B cell (primary cell): ENCODE data around the gene TBATA. TPM values are rescaled to one million over a fixed set of nuclear protein-coding genes. Genes with fewer than 3 reads are reported as not detected.

Source experiments
- ATAC-seq: fragments of 200-7000 bp; cut with Tn5 transposase; one replicate; pipeline ENCODE4 v1.10.0; 2021; ENCODE audit warnings: low read depth, mild to moderate bottlenecking, moderate number of reproducible peaks, moderate library complexity
- CTCF ChIA-PET: fragments of 350-600 bp; sonication (Branson Sonifier 250); formaldehyde crosslinking; loops from one replicate; lab custom pipeline; 2021; ENCODE audit warnings: antibody characterized with exemption, inconsistent platforms; lab: Charles Lee
- POLR2A ChIA-PET: fragments of 350-600 bp; sonication (Branson Sonifier 250); formaldehyde crosslinking; loops from one replicate; lab custom pipeline; 2021; ENCODE audit warnings: antibody characterized with exemption; lab: Charles Lee
- DNase-seq: peaks from one replicate; pipeline ENCODE4 v3.0.0; 2013
- H2AFZ ChIP-seq: 2 replicates; pipeline ENCODE4 v1.6.1; 2012; ENCODE audit warnings: mild to moderate bottlenecking, low read depth, low read length; ENCODE audit not compliant: insufficient read depth, poor library complexity, severe bottlenecking
- H3K27ac ChIP-seq, 2 donors: 1 replicate in 1 of 2; 2 replicates in 1 of 2; pipeline ENCODE4 v1.5.1; 2012 to 2013; ENCODE audit warnings: low read length in 2 of 2, mild to moderate bottlenecking in 2 of 2, moderate library complexity in 1 of 2
- H3K27me3 ChIP-seq, 4 experiments: fragments of 200-600 bp in 1 of 4; sonication (generic) in 1 of 4; replicated peaks in 1 of 4; 1 replicate in 2 of 4; 2 replicates in 2 of 4; pipeline versions ENCODE4 v1.6.1 to v1.7.0; 2013 to 2016; ENCODE audit warnings: low read length in 3 of 4, mild to moderate bottlenecking in 2 of 4, mixed read lengths in 1 of 4, moderate library complexity in 1 of 4; ENCODE audit not compliant: insufficient read depth in 4 of 4, control insufficient read depth in 3 of 4; ENCODE audit errors: control extremely low read depth in 1 of 4
- H3K36me3 ChIP-seq, 2 experiments: replicated peaks in 1 of 2; 1 replicate in 1 of 2; 2 replicates in 1 of 2; pipeline versions ENCODE4 v1.6.1 to v1.7.1; 2013; ENCODE audit warnings: low read length in 1 of 2; ENCODE audit not compliant: insufficient read depth in 2 of 2, control insufficient read depth in 1 of 2; ENCODE audit errors: control extremely low read depth in 1 of 2, extremely low read depth in 1 of 2
- H3K4me1 ChIP-seq, 2 donors: fragments of 200-600 bp in 1 of 2; sonication (generic) in 1 of 2; 1 replicate in 1 of 2; 2 replicates in 1 of 2; pipeline versions ENCODE4 v1.5.1 to v1.6.1; 2013 to 2017; ENCODE audit warnings: low read length in 2 of 2; ENCODE audit not compliant: control insufficient read depth in 2 of 2, insufficient read depth in 2 of 2
- H3K4me2 ChIP-seq: replicated peaks from 2 replicates; pipeline ENCODE3; 2012; ENCODE audit warnings: mild to moderate bottlenecking, low read depth, low read length; ENCODE audit not compliant: poor library complexity, severe bottlenecking
- H3K4me3 ChIP-seq, 5 experiments: fragments of 200-600 bp in 1 of 5; sonication (generic) in 1 of 5; 1 replicate in 3 of 5; 2 replicates in 2 of 5; pipeline versions ENCODE4 v1.5.1 to v1.7.0; 2011 to 2016; ENCODE audit warnings: low read length in 4 of 5, mild to moderate bottlenecking in 4 of 5, low read depth in 2 of 5, control low read depth in 1 of 5, moderate library complexity in 1 of 5; ENCODE audit not compliant: insufficient read depth in 1 of 5; ENCODE audit errors: control extremely low read depth in 1 of 5, extremely low read depth in 1 of 5
- H3K79me2 ChIP-seq: fragments of 200-600 bp; sonication (generic); one replicate; pipeline ENCODE4 v1.6.0; 2016; ENCODE audit warnings: low read length; ENCODE audit not compliant: control insufficient read depth, insufficient read depth
- H3K9ac ChIP-seq: fragments of 200-600 bp; sonication (generic); 2 replicates; pipeline ENCODE4 v1.6.1; 2017; ENCODE audit warnings: mild to moderate bottlenecking, low read length, moderate library complexity
- H3K9me3 ChIP-seq, 3 donors: one replicate each; pipeline versions ENCODE4 v1.6.1 to v1.7.1; 2013; ENCODE audit warnings: low read length in 2 of 3; ENCODE audit not compliant: control insufficient read depth in 2 of 3, insufficient read depth in 1 of 3; ENCODE audit errors: control extremely low read depth in 1 of 3
- H4K20me1 ChIP-seq: 2 replicates; pipeline ENCODE4 v1.6.0; 2012; ENCODE audit warnings: mild to moderate bottlenecking, low read length; ENCODE audit not compliant: insufficient read depth, control insufficient read depth, poor library complexity, severe bottlenecking
- H3K27ac Mint-ChIP-seq: one replicate; pipeline ENCODE4 v1.8.0; 2021; ENCODE audit warnings: mixed read lengths
- H3K27me3 Mint-ChIP-seq: one replicate; pipeline ENCODE4 v1.8.0; 2021; ENCODE audit warnings: mixed read lengths
- H3K4me1 Mint-ChIP-seq: one replicate; pipeline ENCODE4 v1.8.0; 2021; ENCODE audit warnings: mixed read lengths
- H3K4me3 Mint-ChIP-seq: one replicate; pipeline ENCODE4 v1.8.0; 2021; ENCODE audit warnings: mixed read lengths
- H3K9me3 Mint-ChIP-seq: one replicate; pipeline ENCODE4 v1.8.0; 2022; ENCODE audit warnings: mixed read lengths; ENCODE audit not compliant: insufficient read depth
- EZH2 ChIP-seq: IDR thresholded peaks from 2 replicates; pipeline ENCODE4 v1.6.1; 2012; ENCODE audit warnings: borderline replicate concordance, low read depth, mild to moderate bottlenecking, moderate library complexity, low read length; ENCODE audit not compliant: insufficient read depth, poor library complexity, severe bottlenecking
- WGBS: methylation state at CpG from one replicate; pipeline ENCODE4 v1.1.5; 2013; ENCODE audit warnings: missing lambda C conversion rate; ENCODE audit not compliant: insufficient coverage; 5-methylcytosine and 5-hydroxymethylcytosine counted together
- intact Hi-C: fragments of 100-400 bp; cut with micrococcal nuclease; formaldehyde crosslinking; loops from one replicate; pipeline ENCODE4 v1.10.0; 2022
- polyA plus RNA-seq: library from polyadenylated mRNA; depleted of rRNA; stranded (reverse); fragments of >200 nt; gene quantifications from 2 replicates; pipeline ENCODE4 v1.2.3, GENCODE V29; 2012
- total RNA-seq, 2 donors: library from RNA; stranded (reverse); fragments of 120-200 nt in 1 of 2; gene quantifications; 1 replicate in 1 of 2; 2 replicates in 1 of 2; pipeline versions ENCODE4 v1.2.3 to v1.2.4, GENCODE V29; 2013 to 2022
- TF ChIP-seq, protein P1 (sequence below): fragments of 200-600 bp; IDR thresholded peaks from one replicate; pipeline ENCODE4 v1.8.0; 2022; ENCODE audit warnings: antibody characterized with exemption, mild to moderate bottlenecking

The TBATA gene
- total and polyA plus RNA-seq, 2 donors (not counting 1 experiment from before 2014, with no cell fraction given): not detected

DNA sequence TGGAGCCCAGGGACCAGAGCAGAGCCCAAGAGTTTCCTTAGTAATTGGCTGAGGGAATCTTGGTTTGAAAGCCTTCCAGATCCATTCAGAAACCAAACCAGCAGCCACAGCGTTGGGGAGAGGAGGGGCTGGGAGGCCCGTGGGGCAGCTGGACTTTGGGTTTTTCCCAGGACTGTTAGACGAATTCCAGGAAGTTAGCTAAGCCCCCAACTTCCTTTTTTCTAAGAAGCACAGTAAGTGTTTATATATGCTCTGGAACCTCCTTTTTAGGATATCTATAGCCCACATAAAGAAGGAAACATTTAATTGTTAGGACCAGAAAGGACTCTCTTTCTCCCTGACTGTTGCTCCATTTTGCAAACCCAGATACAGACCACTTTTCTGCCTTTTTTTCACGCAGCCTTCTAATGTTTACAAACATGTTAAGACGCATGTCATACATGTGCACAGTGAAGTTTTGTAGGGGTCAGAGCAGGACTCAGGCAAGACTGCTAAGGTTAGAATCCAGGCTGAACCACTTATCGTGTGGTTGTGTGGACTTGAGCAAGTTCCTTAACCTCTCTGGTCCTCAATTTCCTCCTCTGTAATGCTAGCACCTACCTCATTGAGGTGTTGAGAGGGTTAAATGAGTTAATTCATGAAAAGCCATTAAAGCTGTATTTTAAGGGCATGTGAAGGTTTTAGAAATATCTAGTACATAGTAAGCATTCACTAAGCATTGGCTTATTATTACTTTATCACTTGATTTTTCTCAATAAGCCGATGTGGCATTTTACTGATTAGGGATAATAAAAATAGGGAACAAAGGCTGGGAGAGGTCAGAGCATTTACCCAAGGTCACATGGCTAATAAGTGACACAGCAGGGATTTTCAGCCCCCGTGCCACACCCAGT, 42.4 kb downstream of the TBATA start:
- no CpG with 5 or more reads among the region's 8 CpGs for WGBS
- Histone ChIP-seq H3K9ac (no peak overlapping the region), H3K27ac (no peak overlapping the region), H2AFZ (no peak overlapping the region), H3K27me3 (no peaks in the 10 kb centered on the region), H3K79me2 (no peaks in the 10 kb centered on the region), H3K4me3 (no peak overlapping the region), H3K4me2 (no peak overlapping the region), H3K4me1 (no peaks in the 10 kb centered on the region), H3K36me3 (no peaks in the 10 kb centered on the region), H3K9me3 (no peaks in the 10 kb centered on the region), H4K20me1 (no peaks in the 10 kb centered on the region)
- Mint-ChIP-seq H3K4me1 (no peaks in the 10 kb centered on the region), H3K4me3 (no peak overlapping the region), H3K9me3 (no peaks in the 10 kb centered on the region), H3K27ac (no peak overlapping the region), H3K27me3 (peaks cover 7% of the 10 kb centered on the region)
- TF ChIP-seq, protein P1, sequence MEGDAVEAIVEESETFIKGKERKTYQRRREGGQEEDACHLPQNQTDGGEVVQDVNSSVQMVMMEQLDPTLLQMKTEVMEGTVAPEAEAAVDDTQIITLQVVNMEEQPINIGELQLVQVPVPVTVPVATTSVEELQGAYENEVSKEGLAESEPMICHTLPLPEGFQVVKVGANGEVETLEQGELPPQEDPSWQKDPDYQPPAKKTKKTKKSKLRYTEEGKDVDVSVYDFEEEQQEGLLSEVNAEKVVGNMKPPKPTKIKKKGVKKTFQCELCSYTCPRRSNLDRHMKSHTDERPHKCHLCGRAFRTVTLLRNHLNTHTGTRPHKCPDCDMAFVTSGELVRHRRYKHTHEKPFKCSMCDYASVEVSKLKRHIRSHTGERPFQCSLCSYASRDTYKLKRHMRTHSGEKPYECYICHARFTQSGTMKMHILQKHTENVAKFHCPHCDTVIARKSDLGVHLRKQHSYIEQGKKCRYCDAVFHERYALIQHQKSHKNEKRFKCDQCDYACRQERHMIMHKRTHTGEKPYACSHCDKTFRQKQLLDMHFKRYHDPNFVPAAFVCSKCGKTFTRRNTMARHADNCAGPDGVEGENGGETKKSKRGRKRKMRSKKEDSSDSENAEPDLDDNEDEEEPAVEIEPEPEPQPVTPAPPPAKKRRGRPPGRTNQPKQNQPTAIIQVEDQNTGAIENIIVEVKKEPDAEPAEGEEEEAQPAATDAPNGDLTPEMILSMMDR: no peak
- TF ChIP-seq EZH2: no peak
- ATAC-seq (no peak), DNase-seq (no peak)
- intact Hi-C loops: no loop called here
- CTCF ChIA-PET: interaction anchor here (1.1 kb wide), 1 partner anchor 16 kb away, joined by 3 read pairs; no protein-coding TSS in a partner anchor
- POLR2A ChIA-PET: no interaction called here
